Liver (tissue), 3 donors: ENCODE data around the gene KDM4C.

Source experiments
- HNF4G ChIP-seq: IDR thresholded peaks from 2 replicates; pipeline ENCODE4 v1.6.1; 2016; ENCODE audit warnings: antibody characterized with exemption
- NR2F2 ChIP-seq: IDR thresholded peaks from 2 replicates; pipeline ENCODE4 v1.6.1; 2016; ENCODE audit warnings: antibody characterized with exemption
- SP1 ChIP-seq: IDR thresholded peaks from 2 replicates; pipeline ENCODE4 v1.6.1; 2018; ENCODE audit warnings: antibody characterized with exemption, mild to moderate bottlenecking
- YY1 ChIP-seq: IDR thresholded peaks from 2 replicates; pipeline ENCODE4 v1.6.1; 2016; ENCODE audit warnings: antibody characterized with exemption, mild to moderate bottlenecking
- TF ChIP-seq, protein P1 (sequence below): fragments of 150-350 bp; IDR thresholded peaks from 2 replicates; pipeline ENCODE4 v1.5.1; 2017; ENCODE audit warnings: improper control_type of control experiment, low read depth, low read length; ENCODE audit not compliant: missing input control
- donor health status: healthy.
- donor health status: healthy.

DNA sequence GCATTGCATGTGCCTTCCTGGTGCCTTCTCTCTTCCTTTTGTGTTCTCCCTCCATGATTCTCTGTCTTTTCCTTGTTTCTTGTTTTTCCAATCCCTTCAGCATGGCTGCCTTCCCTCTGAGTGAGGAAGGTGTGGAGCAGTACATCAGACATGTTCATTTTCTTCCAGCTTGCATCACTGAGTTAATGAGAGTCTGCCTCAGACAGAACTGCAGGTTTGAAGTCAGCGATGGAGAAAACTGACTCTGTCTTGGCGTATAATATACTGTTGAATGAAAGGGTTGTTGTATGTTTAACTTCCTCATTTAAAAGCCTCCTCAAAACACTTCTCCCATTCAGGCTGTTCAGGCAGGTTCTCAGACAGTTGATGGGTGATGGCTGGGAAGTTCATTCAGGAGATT is 129.3 kb downstream of the KDM4C start:
- TF ChIP-seq, protein P1, sequence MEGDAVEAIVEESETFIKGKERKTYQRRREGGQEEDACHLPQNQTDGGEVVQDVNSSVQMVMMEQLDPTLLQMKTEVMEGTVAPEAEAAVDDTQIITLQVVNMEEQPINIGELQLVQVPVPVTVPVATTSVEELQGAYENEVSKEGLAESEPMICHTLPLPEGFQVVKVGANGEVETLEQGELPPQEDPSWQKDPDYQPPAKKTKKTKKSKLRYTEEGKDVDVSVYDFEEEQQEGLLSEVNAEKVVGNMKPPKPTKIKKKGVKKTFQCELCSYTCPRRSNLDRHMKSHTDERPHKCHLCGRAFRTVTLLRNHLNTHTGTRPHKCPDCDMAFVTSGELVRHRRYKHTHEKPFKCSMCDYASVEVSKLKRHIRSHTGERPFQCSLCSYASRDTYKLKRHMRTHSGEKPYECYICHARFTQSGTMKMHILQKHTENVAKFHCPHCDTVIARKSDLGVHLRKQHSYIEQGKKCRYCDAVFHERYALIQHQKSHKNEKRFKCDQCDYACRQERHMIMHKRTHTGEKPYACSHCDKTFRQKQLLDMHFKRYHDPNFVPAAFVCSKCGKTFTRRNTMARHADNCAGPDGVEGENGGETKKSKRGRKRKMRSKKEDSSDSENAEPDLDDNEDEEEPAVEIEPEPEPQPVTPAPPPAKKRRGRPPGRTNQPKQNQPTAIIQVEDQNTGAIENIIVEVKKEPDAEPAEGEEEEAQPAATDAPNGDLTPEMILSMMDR, result no peak
- TF ChIP-seq NR2F2 (no peak), YY1 (no peak), HNF4G (no peak), SP1 (no peak)
